Measurements from ENCODE around the gene ACAN.

Gene ACAN

DNA sequence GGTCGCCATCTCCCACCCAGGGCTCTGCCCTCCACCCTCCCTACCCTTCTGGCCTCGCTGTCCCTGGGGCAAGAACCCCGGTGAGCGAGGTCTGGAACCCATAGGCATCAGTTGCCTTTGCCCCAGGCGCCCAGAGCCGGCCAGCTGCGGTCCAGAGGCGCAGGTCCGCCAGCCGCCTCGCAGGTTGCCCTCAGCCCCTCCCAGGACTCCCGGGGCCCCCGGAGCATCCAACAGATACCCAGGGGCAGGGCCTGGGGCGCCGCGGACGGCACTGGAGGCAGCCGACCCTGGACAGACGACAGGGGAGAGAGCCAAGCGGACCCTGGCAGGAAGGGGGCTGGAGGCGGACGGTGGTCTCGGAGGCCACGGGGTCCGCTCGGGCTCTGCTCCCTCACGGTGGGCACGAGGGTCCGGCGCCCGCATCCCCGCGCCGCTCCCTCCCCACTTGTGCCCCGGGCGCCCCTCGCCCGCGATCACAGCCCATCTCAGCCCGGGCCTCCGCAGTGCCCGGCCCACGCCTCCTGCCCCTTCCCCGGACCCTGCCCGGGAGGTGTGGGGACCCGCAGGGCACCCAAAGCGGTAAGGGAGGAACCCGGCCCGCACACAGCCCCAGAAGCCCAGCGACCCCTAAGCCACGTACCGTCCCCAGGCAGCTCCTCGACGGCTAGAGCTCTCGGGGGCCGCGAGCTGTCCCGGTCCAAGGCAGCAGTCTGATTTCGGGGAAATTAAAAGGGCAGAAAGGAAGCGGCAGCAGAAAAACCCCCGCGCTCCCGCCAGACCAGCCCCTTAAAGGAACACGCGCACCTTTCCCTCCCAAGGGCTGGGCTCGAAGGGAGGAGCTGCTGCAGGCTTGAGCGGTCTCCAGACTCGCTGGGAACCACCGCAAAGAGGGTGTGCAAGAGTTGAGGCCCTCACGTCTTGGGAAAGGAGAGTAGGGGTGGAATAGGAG, 91.9 kb downstream of the ACAN start, which contains the start of gene HAPLN3:
Gene HAPLN3 (minus strand): TSS at position 726 of the 949 bp plus-strand sequence. CDS start 8,246 bp downstream, outside the sequence.
- H3K27me3 ChIP-seq (ENCODE audit: insufficient read depth, low read length) = peaks cover 16% of the 10 kb centered on the region
- peak within 1 kb of the TSS; percentile 61 for H3K4me3 ChIP-seq (ENCODE audit: low read length)
- H3K4me1 ChIP-seq (ENCODE audit: insufficient read depth, low read length) = peaks cover 17% of the 10 kb centered on the region
- under 1% methylated on average over 70 of the region's 70 CpGs for WGBS
- H3K27ac ChIP-seq (ENCODE audit: low read depth, low read length) = no peak within 1 kb of the TSS
- peaks cover 13% of the 10 kb centered on the region for H3K36me3 ChIP-seq (ENCODE audit: insufficient read depth, low read length)
- no peaks in the 10 kb centered on the region for H3K9me3 ChIP-seq (ENCODE audit: insufficient read depth, low read depth, low read length)
- peak within 1 kb of the TSS; percentile 62 for H3K9ac ChIP-seq (ENCODE audit: low read depth, low read length)

DNA sequence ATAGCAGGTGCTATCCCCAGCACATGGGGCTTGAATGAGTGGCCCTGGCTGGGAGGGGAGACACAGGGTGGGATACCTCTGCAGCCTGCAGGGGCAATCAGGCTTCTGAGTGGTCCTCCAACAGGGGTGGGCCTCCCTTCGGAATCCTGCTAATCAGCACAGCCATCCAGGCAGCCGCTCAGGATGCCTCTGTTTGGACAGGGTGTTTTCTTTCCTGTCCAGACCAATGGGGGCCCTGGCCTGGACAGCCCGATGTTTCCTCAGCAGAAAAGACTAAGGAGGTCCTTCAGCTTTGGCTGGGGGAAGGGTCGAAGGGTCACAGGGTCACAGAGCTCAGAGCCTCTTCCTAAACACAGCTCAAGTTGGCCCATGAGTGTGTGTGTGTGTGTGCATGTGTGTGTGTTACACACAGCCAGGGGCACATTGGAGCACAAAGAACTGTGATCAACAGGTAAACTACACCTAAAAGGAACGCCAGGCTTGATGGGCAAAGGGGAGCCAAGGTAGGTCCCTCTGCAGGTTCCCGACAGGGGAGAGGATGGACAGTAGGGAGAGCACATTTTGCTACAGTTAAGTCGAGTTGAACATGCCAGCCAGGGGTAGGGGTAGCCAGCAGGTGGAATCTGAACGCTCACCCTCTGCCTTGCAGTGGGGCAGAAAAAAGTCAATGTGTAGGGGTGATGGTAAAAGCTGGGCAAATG, 93.2 kb downstream of the ACAN start:
- Histone ChIP-seq H3K9ac (ENCODE audit: low read depth, low read length) (no peak overlapping the region), H3K4me1 (ENCODE audit: insufficient read depth, low read length) (peaks cover 17% of the 10 kb centered on the region)

DNA sequence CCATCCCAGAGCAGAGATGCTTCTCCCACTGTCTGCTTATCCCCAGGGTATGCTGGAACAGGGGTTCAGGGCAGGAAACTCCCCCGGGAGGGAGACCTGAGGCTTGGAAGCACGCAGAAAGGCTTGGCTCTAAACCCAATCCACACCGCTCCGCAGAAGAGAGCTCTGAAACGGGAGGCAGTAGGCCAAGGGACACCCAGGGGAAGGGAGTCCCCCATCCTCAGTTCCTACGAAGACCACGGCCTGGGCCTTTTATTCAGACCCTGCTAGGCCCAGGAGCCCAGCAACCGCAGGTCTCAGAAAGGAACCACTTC, 93.9 kb downstream of the ACAN start:
- no peak overlapping the region for H3K4me3 ChIP-seq (ENCODE audit: low read length)
- H3K27me3 ChIP-seq (ENCODE audit: insufficient read depth, low read length) = peaks cover 16% of the 10 kb centered on the region
- H3K9me3 ChIP-seq (ENCODE audit: insufficient read depth, low read depth, low read length) = no peaks in the 10 kb centered on the region
- WGBS = 57% methylated on average over 8 of the region's 8 CpGs
- no peak overlapping the region for H3K9ac ChIP-seq (ENCODE audit: low read depth, low read length)
- peaks cover 33% of the 10 kb centered on the region for H3K36me3 ChIP-seq (ENCODE audit: insufficient read depth, low read length)
- peaks cover 17% of the 10 kb centered on the region for H3K4me1 ChIP-seq (ENCODE audit: insufficient read depth, low read length)
- H3K27ac ChIP-seq (ENCODE audit: low read depth, low read length) = no peak overlapping the region; the same call in 1 of the 2 replicates

More for the DNA sequence above, 93.2 kb downstream of the ACAN start:
- 81% methylated on average over 8 of the region's 8 CpGs for WGBS
- H3K27ac ChIP-seq (ENCODE audit: low read depth, low read length) = no peak overlapping the region
- H3K36me3 ChIP-seq (ENCODE audit: insufficient read depth, low read length) = peaks cover 27% of the 10 kb centered on the region
- H3K9me3 ChIP-seq (ENCODE audit: insufficient read depth, low read depth, low read length) = no peaks in the 10 kb centered on the region
- peaks cover 16% of the 10 kb centered on the region for H3K27me3 ChIP-seq (ENCODE audit: insufficient read depth, low read length)
- no peak overlapping the region for H3K4me3 ChIP-seq (ENCODE audit: low read length)

DNA sequence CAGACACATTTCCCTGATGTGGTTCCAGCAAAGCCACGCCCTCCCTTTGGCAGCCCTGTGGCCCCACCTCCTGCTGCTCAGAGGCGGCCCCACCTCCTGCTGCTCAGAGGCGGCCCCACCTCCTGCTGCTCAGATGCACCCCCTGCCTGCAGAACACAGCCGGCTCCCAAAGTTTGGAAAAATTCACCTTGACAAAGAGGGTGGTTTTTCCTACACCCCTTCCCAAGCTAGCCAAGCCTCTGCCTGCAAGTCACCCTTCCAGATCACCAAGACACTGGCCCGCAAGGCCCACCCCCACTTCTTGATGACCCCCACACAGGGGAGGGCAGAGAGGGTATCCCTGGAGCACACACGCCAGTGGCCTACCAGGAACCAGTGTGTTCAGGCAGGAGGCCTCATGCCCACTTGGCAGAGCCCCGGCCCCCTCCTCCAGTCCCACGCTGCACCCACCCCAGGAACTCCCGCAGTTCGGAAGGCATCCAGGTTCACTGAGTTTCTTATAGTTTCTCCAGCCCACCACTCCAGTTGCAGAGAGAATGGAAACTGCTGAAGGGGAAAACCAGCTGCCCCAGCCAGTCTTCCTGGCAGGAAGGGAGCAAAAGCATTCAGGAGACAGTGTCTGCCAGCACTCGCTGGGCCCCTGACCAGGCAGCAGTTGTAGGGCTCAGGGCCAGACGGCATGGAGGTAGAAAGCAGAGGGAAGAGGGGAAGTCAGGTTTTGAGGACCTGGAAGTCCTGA, 94.4 kb downstream of the ACAN start:
- no peak overlapping the region for H3K9ac ChIP-seq (ENCODE audit: low read depth, low read length)
- peaks cover 38% of the 10 kb centered on the region for H3K36me3 ChIP-seq (ENCODE audit: insufficient read depth, low read length)
- peak overlapping the region; percentile 60; the same call in 1 of the 2 replicates for H3K27ac ChIP-seq (ENCODE audit: low read depth, low read length)
- H3K9me3 ChIP-seq (ENCODE audit: insufficient read depth, low read depth, low read length) = no peaks in the 10 kb centered on the region
- peaks cover 17% of the 10 kb centered on the region for H3K4me1 ChIP-seq (ENCODE audit: insufficient read depth, low read length)
- H3K27me3 ChIP-seq (ENCODE audit: insufficient read depth, low read length) = peaks cover 16% of the 10 kb centered on the region
- no peak overlapping the region for H3K4me3 ChIP-seq (ENCODE audit: low read length)
- 55% methylated on average over 12 of the region's 12 CpGs for WGBS

DNA sequence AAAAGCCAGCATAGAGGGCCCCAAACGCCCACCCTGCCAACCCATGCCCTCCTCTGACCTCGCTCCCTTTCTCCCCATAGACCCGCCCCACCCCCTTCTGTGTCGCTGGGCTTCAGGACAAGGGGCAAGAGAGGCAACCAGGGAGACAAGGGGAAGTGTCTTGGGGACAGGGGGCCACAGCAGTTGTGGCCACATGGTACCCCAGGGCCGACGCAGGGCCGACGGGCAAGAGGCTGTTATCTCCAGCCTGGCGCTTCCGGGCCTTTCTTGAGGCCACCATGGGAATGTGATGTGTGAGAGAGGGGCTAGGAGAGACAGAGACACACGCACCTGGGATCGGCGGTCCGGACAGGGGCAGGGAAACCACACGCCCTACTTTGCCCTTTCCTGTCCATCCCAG, 95.5 kb downstream of the ACAN start:
- H3K9ac ChIP-seq (ENCODE audit: low read depth, low read length) = no peak overlapping the region
- H3K4me3 ChIP-seq (ENCODE audit: low read length) = no peak overlapping the region
- peaks cover 16% of the 10 kb centered on the region for H3K27me3 ChIP-seq (ENCODE audit: insufficient read depth, low read length)
- WGBS = 92% methylated on average over 14 of the region's 15 CpGs
- H3K9me3 ChIP-seq (ENCODE audit: insufficient read depth, low read depth, low read length) = no peaks in the 10 kb centered on the region
- no peak overlapping the region; the same call in 1 of the 2 replicates for H3K27ac ChIP-seq (ENCODE audit: low read depth, low read length)
- H3K4me1 ChIP-seq (ENCODE audit: insufficient read depth, low read length) = peaks cover 17% of the 10 kb centered on the region
- peaks cover 49% of the 10 kb centered on the region for H3K36me3 ChIP-seq (ENCODE audit: insufficient read depth, low read length)

DNA sequence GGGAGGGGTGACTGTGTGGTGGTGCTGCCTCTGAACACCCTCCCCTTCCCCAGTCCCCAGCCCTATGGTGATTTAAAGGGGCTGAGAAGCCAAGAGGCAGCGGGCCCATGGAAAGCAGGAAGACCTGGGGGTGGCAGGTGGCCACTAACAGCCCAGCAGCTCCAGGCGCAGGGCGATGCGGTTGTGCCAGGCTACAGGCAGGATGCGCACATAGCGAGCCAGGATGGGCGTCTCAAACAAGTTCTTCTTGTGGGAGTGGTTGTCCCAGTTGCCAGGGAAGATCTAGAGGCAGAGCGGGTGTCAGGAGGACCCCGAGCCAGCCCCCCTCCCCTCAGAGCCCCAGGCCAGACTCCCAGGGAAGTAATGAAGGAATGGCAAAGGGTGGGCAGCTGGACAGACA, 96.0 kb downstream of the ACAN start:
- no peak overlapping the region; the same call in 1 of the 2 replicates for H3K27ac ChIP-seq (ENCODE audit: low read depth, low read length)
- H3K27me3 ChIP-seq (ENCODE audit: insufficient read depth, low read length) = peaks cover 16% of the 10 kb centered on the region

DNA sequence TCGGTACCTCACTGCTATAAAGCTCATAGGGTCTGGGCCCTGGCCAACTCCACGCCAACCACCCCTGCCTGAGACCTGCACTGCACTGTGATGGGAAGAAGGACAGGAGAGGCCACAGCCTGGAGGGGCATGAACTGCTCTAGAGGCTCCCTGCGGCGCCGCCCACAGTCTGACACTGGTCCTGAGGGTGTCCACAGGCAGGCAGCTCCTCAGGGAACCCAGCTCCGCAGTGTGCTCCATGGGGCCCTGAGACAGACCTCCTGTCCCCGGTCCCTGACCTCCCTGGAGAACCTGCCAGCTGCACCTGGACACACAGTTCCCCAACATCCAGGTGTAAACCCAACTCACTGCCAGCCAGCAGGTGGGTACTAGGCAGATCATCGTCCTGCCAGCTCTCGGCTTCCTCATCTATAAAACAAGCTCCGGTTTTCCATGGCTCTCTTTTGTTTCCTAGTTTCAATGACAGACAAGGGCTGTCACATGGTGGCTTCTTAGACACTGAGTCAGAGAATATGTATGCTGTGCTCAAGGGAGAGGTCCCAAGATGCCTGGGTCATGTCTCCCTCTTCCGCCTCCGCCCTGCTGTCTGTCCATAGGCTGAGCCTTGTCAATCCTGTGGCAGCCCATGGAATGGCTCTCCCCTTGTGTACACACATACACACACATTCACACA, 97.2 kb downstream of the ACAN start:
- Histone ChIP-seq H3K4me3 (ENCODE audit: low read length) (no peak overlapping the region), H3K9ac (ENCODE audit: low read depth, low read length) (no peak overlapping the region), H3K27me3 (ENCODE audit: insufficient read depth, low read length) (peaks cover 4% of the 10 kb centered on the region; the same call in 1 of the 2 replicates), H3K4me1 (ENCODE audit: insufficient read depth, low read length) (peaks cover 21% of the 10 kb centered on the region), H3K36me3 (ENCODE audit: insufficient read depth, low read length) (peaks cover 65% of the 10 kb centered on the region), H3K27ac (ENCODE audit: low read depth, low read length) (no peak overlapping the region), H3K9me3 (ENCODE audit: insufficient read depth, low read depth, low read length) (no peaks in the 10 kb centered on the region)
- 95% methylated on average over 12 of the region's 12 CpGs for WGBS

More for the DNA sequence above, 96.0 kb downstream of the ACAN start:
- no peaks in the 10 kb centered on the region for H3K9me3 ChIP-seq (ENCODE audit: insufficient read depth, low read depth, low read length)
- WGBS = 93% methylated on average over 9 of the region's 9 CpGs
- no peak overlapping the region for H3K4me3 ChIP-seq (ENCODE audit: low read length)
- H3K36me3 ChIP-seq (ENCODE audit: insufficient read depth, low read length) = peaks cover 54% of the 10 kb centered on the region
- H3K9ac ChIP-seq (ENCODE audit: low read depth, low read length) = no peak overlapping the region
- peaks cover 17% of the 10 kb centered on the region for H3K4me1 ChIP-seq (ENCODE audit: insufficient read depth, low read length)

DNA sequence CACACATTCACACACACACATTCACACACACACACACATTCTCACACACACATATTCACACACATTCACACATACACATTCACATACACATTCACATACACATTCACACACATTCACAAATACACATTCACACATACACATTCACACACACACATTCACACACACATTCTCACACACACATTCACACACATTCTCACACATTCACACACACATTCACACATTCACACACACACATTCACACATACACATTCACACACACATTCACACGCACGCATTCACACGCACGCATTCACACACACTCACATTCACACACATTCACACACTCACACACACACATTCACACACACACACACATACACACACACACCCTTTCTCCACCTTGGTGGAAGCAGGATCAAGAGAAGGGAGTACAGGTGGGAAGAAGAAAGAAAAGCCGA, 97.8 kb downstream of the ACAN start:
- Histone ChIP-seq H3K9ac (ENCODE audit: low read depth, low read length) (no peak overlapping the region), H3K9me3 (ENCODE audit: insufficient read depth, low read depth, low read length) (no peaks in the 10 kb centered on the region), H3K4me1 (ENCODE audit: insufficient read depth, low read length) (peaks cover 21% of the 10 kb centered on the region), H3K27ac (ENCODE audit: low read depth, low read length) (no peak overlapping the region), H3K36me3 (ENCODE audit: insufficient read depth, low read length) (peaks cover 70% of the 10 kb centered on the region), H3K4me3 (ENCODE audit: low read length) (no peak overlapping the region), H3K27me3 (ENCODE audit: insufficient read depth, low read length) (no peaks in the 10 kb centered on the region)
- WGBS = 95% methylated on average over 5 of the region's 5 CpGs

DNA sequence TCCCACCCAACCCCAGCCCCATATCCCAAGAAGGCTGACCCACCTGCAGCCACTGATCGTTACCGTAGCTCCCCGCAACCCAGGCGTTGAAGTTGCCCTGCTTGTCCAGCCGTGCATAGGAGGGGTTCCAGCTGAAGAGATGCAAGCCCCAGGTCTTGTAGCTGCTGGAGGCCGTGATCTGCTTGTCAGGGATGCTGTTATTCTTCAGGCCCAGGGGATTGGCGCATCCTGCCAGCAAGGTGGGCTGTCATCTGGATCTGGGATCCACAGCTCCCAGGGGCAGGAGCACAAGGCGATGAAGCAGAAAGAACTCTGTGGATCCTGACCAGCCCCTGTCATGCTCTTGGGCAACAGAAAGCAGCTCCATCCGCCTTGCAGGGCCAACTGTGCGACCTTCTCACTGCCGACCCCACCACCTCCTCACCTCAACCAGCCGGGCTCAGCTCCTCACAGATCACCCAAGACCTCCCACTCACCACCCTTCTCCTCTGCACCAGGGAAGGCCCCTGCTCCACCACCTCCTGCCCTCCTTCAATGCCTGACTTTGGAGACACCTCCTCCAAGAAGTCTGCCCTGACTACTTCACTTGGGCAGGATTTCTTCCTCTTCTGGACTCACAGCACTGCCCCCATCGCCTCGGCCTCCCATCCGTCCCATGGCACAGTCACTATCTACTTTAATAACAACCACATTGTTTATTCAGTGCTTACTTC, 98.4 kb downstream of the ACAN start:
- peaks cover 17% of the 10 kb centered on the region for H3K4me1 ChIP-seq (ENCODE audit: insufficient read depth, low read length)
- H3K4me3 ChIP-seq (ENCODE audit: low read length) = no peak overlapping the region
- H3K9me3 ChIP-seq (ENCODE audit: insufficient read depth, low read depth, low read length) = no peaks in the 10 kb centered on the region
- H3K27ac ChIP-seq (ENCODE audit: low read depth, low read length) = no peak overlapping the region
- H3K36me3 ChIP-seq (ENCODE audit: insufficient read depth, low read length) = peaks cover 77% of the 10 kb centered on the region
- 94% methylated on average over 15 of the region's 15 CpGs for WGBS
- no peaks in the 10 kb centered on the region for H3K27me3 ChIP-seq (ENCODE audit: insufficient read depth, low read length)
- no peak overlapping the region for H3K9ac ChIP-seq (ENCODE audit: low read depth, low read length)

DNA sequence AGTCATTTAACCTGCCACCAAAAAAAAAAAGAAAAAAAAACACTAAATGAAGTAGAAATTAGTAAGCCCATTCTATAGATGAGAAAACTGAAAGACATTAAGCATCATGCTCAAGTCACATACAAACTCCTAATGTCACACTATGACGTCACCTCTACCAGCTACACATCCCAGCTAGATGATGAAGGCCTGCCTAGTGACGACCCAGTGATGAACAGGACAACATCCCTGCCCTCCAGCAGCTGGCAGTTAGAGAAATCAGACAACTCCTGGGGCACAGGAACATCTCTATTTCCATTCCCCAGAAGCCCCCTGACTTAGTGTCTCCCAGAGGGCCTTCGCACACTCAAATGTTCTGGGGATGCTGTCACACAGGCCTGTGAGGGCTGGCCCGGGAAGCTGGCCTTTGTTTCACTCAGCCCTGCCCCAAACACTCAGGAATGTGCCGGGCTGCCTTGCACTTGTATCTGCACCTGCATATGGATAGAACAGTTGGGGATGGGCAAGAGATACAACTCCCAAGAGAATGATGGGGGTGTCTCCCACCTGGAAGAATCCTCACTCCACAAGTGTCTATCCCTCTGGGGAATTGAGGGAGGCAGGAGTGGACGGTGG, 99.1 kb downstream of the ACAN start:
- no peaks in the 10 kb centered on the region for H3K27me3 ChIP-seq (ENCODE audit: insufficient read depth, low read length)
- peaks cover 11% of the 10 kb centered on the region for H3K4me1 ChIP-seq (ENCODE audit: insufficient read depth, low read length)
- no peak overlapping the region for H3K9ac ChIP-seq (ENCODE audit: low read depth, low read length)
- no peak overlapping the region for H3K27ac ChIP-seq (ENCODE audit: low read depth, low read length)
- peaks cover 83% of the 10 kb centered on the region for H3K36me3 ChIP-seq (ENCODE audit: insufficient read depth, low read length)
- H3K4me3 ChIP-seq (ENCODE audit: low read length) = no peak overlapping the region
- 96% methylated on average over 6 of the region's 6 CpGs for whole genome bisulfite sequencing
- H3K9me3 ChIP-seq (ENCODE audit: insufficient read depth, low read depth, low read length) = no peaks in the 10 kb centered on the region
